GM23338 (cell line): ENCODE results near the gene RAP1GAP2.

Source experiments
- CREB1 ChIP-seq: fragments of 250-450 bp; sonication (Bioruptor Pico); IDR thresholded peaks from 2 replicates; pipeline ENCODE4 v1.5.0; 2020; ENCODE audit warnings: low read depth, mild to moderate bottlenecking, moderate library complexity
- CTCF ChIP-seq, 2 experiments: fragments of 200-600 bp in 1 of 2; sonication (generic) in 1 of 2; conservative IDR thresholded peaks; 2 replicates each; pipeline versions ENCODE4 v1.5.1 to v1.6.1; 2016 to 2017; ENCODE audit warnings: antibody characterized with exemption in 2 of 2, low read depth in 2 of 2, mild to moderate bottlenecking in 2 of 2, moderate library complexity in 1 of 2
- EZH2 ChIP-seq: fragments of 200-600 bp; sonication (generic); IDR thresholded peaks from one replicate; pipeline ENCODE4 v1.8.0; 2017; ENCODE audit warnings: antibody characterized with exemption, mild to moderate bottlenecking, low read depth; ENCODE audit not compliant: unreplicated experiment
- EZH2phosphoT487 ChIP-seq: fragments of 200-600 bp; sonication (generic); IDR thresholded peaks from one replicate; pipeline ENCODE4 v1.8.1; 2018; ENCODE audit warnings: antibody characterized with exemption; ENCODE audit not compliant: unreplicated experiment
- JUNB ChIP-seq: IDR thresholded peaks from one replicate; pipeline ENCODE4 v1.6.1; 2016; ENCODE audit warnings: antibody characterized with exemption; ENCODE audit not compliant: unreplicated experiment
- NANOG ChIP-seq: IDR thresholded peaks from 2 replicates; pipeline ENCODE4 v1.6.1; 2016; ENCODE audit warnings: antibody characterized with exemption, borderline replicate concordance
- POLR2AphosphoS5 ChIP-seq: IDR thresholded peaks from 2 replicates; pipeline ENCODE4 v1.6.1; 2016; ENCODE audit warnings: antibody characterized with exemption, low read depth
- REST ChIP-seq: IDR thresholded peaks from one replicate; pipeline ENCODE4 v1.6.1; 2018; ENCODE audit warnings: antibody characterized with exemption; ENCODE audit not compliant: unreplicated experiment
- STAT1 ChIP-seq: IDR thresholded peaks from one replicate; pipeline ENCODE4 v1.6.1; 2016; ENCODE audit warnings: antibody characterized with exemption; ENCODE audit not compliant: unreplicated experiment
- ZNF331 ChIP-seq: fragments of 250-450 bp; sonication (Bioruptor Pico); IDR thresholded peaks from 2 replicates; pipeline ENCODE4 v1.5.0; 2020; ENCODE audit warnings: low read depth, mild to moderate bottlenecking, moderate library complexity
- ZNF462 ChIP-seq: fragments of 250-450 bp; sonication (Bioruptor Pico); IDR thresholded peaks from 2 replicates; pipeline ENCODE4 v1.5.0; 2020; ENCODE audit warnings: mild to moderate bottlenecking, moderate library complexity

- no peak for TF ChIP-seq ZNF462 (CRISPR knock-in tag)
- TF ChIP-seq CTCF (conservative IDR thresholded peaks at IDR 0.05; ENCODE audit: low read depth in 2 of 2) = no peak
- no peak for TF ChIP-seq EZH2phosphoT487
- TF ChIP-seq REST = no peak
- no peak for TF ChIP-seq EZH2
- no peak for TF ChIP-seq ZNF331 (CRISPR knock-in tag)
- TF ChIP-seq CREB1 (CRISPR knock-in tag) = no peak
- TF ChIP-seq POLR2AphosphoS5 = no peak
- TF ChIP-seq STAT1 = no peak
- TF ChIP-seq JUNB = no peak
- no peak for TF ChIP-seq NANOG
Observed at GRCh38 chr17:2894782-2895181, 98.5 kb downstream of the RAP1GAP2 start.
